Islet precursor cell (in vitro differentiated cells): Measurements from ENCODE around the gene SUV39H1.
"Not testable (repeated sequence)": the region's sequence is repeated elsewhere in the genome, so short reads cannot be mapped to it uniquely, and the experiment has no call there.

Source experiments
- DNase-seq: peaks from one replicate; pipeline ENCODE4 v3.0.0-alpha.2; 2018

SUV39H1 gene

DNA sequence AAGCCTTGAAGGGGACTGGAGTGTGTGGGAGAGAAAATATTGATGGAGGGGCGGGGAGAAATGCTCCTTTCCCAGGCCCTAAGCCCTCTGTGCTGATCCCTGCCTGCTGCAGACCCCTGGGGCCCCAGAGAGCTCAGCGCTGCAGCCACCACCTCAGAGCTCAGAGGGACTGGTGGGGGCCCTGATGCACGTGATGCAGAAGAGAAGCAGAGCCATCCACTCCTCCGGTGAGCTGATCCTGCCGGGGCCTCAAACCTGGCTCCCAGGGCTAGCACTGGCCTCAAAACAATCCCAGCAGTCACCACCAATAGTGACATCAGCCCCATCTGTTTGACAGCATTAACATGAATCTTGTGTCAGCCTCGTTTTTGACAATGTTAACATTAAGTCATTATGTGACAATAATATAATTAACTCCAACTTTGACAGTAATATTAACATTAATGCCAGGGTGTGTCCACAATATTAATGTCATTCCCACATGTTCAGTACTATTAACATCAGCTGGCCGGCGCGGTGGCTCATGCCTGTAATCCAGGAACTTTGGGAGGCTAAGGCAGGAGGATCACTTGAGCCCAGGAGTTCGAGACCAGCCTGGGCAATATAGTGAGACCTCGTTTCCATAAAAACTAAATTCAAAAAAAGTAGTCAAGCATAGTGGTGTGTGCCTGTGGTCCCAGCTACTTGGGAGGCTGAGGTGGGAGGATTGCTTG is 7.2 kb upstream of the SUV39H1 start:
- DNase-seq = no peak

DNA sequence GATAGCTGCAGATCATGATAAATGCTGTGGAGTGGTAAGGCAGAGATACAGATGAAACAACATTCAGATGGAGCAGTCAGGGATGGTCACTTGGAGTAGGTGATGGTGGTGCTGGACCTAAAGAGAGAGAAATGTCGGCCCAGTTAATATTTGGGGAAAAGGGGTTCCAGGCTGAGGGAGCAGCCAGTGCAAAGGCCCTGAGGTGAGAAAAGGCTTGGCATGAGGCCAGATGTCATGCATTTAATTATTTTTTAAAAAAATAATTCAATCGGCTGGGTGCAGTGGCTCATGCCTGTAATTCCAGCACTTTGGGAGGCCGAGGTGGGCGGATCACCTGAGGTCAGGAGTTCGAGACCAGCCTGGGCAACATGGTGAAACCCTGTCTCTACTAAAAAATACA is 4.8 kb upstream of the SUV39H1 start:
- DNase-seq = not testable (repeated sequence)

DNA sequence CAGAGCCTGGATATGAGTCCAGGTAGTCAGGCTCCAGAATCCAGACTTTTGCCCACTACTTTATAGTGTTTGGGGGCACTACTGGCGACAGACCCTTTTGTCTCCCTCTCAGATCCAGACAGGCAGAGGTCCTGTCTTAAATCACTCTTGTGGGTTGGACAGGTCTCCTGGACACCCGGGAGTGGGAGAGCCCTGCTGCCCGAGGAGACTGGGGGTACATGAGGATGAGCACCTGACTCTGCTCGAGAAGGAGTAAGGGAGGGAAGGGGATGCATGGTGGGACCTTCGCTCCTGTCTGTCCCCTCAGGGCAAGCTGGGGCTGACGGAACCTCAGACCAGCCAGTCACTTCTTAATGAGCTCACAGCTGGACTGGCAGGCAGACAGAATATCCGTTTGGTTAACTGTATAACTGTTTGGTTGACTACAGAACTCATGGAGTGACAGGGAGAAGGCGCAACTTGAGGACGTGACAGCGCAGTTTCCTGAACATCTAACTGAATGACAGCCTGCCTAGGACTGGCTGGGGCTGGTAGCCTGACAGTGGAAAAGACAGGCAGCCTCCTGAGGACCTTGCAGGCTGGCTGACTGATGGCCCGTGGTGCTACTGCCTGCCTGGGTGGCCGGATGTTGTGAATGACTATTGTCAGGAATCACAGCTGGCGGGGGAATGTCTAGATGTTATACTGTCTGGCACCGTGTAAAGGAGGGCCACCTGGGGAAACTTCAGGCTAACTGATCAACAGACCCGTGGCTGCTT is 1.6 kb upstream of the SUV39H1 start:
- no peak for DNase-seq

DNA sequence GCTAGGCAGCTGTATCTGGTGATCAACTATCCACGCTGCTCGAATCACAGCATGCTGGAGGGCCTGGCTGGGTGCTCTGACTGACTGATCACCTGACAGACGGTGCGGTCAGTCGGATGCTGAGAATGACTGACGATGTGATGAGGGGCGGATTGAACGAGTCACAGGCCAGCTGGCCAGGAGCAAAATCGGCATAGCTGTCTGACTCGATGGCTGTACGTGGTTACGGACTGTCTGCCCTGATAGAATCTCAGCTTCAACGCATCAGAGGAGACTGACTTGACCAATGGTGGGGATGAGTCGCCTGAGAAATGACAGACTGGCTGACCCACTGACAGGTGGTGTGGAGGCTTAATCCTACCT is 1.0 kb upstream of the SUV39H1 start:
- peak; percentile 76 for DNase-seq

- no peak for DNase-seq
These were observed 621 bp upstream of the SUV39H1 start for GRCh38 chrX:48695925-48696300.

- DNase-seq = no peak
These were observed 584 bp downstream of the SUV39H1 start for GRCh38 chrX:48696909-48697727.

DNA sequence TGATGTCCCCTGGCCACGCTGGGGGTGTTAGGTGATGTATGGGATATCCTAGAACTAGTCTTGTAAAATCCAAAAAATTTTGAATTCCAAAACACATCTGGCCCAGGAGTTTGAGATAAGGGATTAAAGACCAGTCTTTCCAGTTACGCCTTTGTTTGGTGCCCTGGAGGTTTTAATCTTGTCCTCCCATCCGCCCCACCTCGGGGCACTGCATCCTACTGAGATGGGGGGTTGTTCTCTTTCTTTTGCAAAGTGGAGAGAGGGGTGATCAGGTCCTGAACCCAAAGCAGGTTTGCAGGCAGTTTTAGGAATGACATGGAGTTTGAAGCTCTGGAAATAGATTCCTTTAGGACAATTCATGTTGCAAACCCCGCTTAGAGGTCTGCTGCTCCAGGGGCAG is 1.8 kb downstream of the SUV39H1 start:
- no peak for DNase-seq

- no peak for DNase-seq
These were observed 3.7 kb downstream of the SUV39H1 start for GRCh38 chrX:48700246-48700645.

GRCh38 chrX:48700951-48701653 is 4.6 kb downstream of the SUV39H1 start:
- no peak for DNase-seq

- DNase-seq = no peak
These were observed 5.5 kb downstream of the SUV39H1 start for GRCh38 chrX:48702032-48702431.

GRCh38 chrX:48702716-48703115 is 6.2 kb downstream of the SUV39H1 start:
- no peak for DNase-seq

DNA sequence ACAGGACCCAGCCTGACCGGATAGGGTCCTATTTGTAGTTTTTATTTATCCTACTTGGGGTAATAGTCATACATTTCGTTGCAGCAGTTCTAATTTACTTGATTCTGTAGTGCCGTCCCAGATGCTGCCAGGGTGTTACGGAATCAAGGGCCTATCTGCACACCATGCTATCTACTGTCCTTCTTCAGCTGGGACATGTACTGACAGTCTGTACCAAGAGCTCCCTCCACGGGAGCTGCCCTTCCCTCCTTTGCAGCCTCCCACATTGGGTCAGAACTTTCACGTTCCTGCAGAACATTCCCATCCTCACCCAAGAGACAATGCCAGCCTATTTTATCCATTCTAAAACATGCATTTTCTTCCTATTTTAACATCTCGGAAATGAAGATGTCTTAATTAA is 6.7 kb downstream of the SUV39H1 start:
- no peak for DNase-seq

DNA sequence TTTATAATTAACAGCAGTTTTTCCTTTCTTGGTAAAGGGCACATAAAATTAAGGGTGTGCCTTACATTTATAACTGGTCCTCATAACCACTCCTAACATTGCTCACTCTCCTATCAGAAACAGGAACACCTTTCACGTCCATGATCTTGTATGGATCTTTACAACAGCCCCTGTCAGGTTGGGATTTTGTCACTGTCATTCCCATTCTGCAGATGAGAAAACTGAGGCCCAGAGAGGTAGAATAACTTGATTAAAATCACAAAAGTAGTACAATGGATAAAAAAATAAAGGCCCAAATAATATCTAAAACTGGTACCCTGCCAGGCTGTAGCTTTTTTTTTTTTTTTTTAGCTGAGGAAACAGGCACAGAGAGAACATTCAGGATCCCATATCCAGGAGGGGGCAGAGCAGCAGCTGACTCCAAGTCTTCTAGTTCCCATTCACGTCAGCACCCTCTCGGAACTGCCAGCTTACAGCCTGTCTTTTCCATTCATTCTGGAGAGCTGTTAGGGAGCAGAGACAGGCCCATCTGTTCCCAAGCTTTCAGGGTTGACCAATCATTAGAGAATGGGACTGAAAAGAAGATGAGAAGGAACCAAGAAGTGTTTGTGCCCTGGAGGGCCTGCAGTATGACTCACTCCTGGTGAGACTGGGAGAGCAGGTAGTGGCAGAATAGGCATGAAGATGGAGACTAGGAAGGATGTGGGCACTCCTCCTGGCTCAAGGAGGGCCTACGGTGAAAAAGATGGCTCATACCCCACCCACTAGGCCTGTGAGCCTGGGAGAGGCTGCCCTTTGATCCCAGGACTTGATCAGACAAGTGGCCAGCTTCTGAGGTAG is 7.3 kb downstream of the SUV39H1 start:
- peak; percentile 91 for DNase-seq

GRCh38 chrX:48705871-48706270 is 9.3 kb downstream of the SUV39H1 start:
- DNase-seq = no peak

DNA sequence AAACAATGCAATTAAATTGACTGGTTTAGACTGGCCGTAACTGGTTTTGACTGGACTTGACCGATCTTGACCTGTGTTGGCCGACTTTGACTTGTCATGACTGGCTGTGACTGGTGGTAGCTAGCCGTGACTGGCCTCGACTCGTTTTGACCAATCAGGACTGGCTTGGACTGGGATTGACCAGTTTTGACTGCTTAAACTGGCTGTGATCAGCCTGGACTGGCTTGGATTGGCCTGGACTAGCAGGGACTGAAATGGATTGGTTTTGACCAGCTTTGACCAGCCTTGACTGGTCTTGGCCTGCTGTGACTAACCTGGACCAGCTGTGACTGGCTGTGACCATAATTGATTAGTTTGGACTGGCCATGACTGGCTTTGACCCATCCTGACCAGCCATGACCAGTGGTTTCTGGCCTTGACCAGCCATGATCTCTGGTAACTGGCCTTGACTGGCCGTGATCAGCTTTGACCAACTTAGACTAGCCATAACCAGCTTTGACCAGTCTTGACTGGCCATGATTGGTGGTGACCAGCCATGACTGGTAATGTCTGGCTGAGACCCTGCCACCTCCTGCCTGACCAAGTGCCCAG is 13.1 kb downstream of the SUV39H1 start:
- DNase-seq = no peak

DNA sequence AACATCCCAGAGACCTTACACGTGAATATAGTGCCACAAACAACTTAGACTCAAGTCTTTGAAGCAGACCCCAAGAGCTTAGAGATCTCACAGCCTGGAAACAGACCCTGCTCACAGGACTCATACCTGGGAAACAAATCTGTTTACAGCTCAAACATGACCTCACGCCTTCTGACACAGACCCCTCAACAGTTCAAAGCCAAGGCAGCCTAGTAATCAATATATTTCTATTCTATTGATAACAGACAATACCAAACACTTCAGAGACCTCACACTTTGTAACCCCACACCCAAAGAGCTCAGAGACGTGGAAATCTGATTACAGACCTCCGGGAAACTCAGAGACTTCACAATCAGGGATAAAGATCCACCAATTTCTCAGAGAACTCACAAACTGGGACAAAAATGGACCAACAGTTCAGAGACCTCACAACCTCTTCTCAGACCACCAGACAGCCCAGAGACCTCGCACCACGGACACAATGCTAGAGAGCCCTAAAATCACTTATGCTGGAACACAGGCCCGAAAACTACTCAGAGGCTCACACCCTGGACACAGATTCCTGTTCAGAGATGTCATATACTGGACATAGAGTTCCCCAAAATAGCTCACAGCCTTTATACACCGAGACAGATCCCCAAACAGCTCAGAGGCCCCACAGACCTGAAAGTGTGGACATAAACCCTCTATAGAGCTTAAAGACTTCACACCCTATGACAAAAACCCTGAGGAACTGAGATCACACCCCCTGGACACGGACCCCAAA is 14.8 kb downstream of the SUV39H1 start:
- no peak for DNase-seq

- DNase-seq = no peak
These were observed 15.5 kb downstream of the SUV39H1 start for GRCh38 chrX:48711929-48712505.

DNA sequence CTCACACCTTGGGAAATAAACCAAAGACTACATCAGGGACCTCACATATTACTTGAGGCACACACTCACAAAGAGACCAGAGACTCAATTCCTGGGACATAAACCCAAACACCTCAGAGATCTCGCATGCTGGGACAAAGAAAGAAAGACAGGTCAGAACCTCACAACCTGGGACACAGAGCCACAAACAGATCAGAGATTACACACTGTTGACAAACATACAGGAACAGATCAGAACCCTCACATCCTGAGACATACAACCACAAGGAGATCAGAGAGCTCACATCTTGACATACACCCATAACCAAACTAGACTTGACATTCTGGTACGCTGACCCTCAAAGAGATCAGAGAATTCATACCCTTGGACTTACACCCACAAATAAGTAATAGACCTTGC is 17.3 kb downstream of the SUV39H1 start:
- DNase-seq = no peak

GRCh38 chrX:48714573-48714972 is 18.0 kb downstream of the SUV39H1 start:
- DNase-seq = no peak

DNA sequence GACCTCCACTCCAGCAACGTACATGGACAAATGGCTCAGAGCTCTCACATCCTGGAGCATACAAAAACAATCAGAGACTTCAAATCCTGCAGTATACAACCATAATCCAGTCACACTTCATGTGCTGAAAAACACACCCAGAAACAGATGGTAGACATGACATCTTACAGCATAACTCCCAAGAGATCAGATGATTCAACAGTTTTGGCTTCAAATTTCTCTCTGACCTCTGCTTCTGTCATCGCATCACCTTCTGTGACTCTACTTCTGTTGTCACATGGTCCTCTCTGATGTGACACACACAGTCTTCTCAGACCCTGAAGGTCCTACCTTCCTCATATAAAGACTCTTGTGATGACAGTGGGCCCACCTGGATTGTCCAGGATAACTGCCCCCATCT is 18.5 kb downstream of the SUV39H1 start:
- no peak for DNase-seq
